Fibroblast of lung (primary cell): ENCODE data around the gene GRIA2. TPM values are rescaled to one million over a fixed set of nuclear protein-coding genes. Genes with fewer than 3 reads are reported as not detected.
"Not testable (repeated sequence)": the region's sequence is repeated elsewhere in the genome, so short reads cannot be mapped to it uniquely, and the experiment has no call there.

Experiments used
- DNase-seq, 2 donors: peaks; one replicate each; pipeline versions ENCODE4 v3.0.0 to v3.0.0-alpha.2; 2010; ENCODE audit warnings: low read depth in 2 of 2
- H2AFZ ChIP-seq: 2 replicates; pipeline ENCODE4 v1.5.1; 2012; ENCODE audit warnings: low read length, control low read depth, inconsistent platforms
- H3K27ac ChIP-seq: 2 replicates; pipeline ENCODE4 v1.5.1; 2011; ENCODE audit warnings: low read length, control low read depth; ENCODE audit not compliant: insufficient read depth
- H3K27me3 ChIP-seq: 2 replicates; pipeline ENCODE4 v1.5.1; 2011; ENCODE audit warnings: mild to moderate bottlenecking, low read length; ENCODE audit not compliant: control insufficient read depth, insufficient read depth
- H3K36me3 ChIP-seq: 2 replicates; pipeline ENCODE4 v1.5.1; 2011; ENCODE audit warnings: low read length; ENCODE audit not compliant: control insufficient read depth, insufficient read depth
- H3K4me1 ChIP-seq: 2 replicates; pipeline ENCODE4 v1.5.1; 2011; ENCODE audit warnings: low read length; ENCODE audit not compliant: control insufficient read depth, insufficient read depth; ENCODE audit errors: extremely low read depth
- H3K4me2 ChIP-seq: 2 replicates; pipeline ENCODE4 v1.5.1; 2011; ENCODE audit warnings: low read length, control low read depth; ENCODE audit not compliant: insufficient read depth; ENCODE audit errors: extremely low read depth
- H3K4me3 ChIP-seq, 4 experiments: fragments of 200-600 bp in 1 of 4; sonication (generic) in 1 of 4; replicated peaks in 1 of 4; 2 replicates each; pipeline ENCODE4 v1.5.1; 2011 to 2016; ENCODE audit warnings: low read length in 4 of 4, low read depth in 3 of 4, mild to moderate bottlenecking in 3 of 4, control low read depth in 2 of 4, inconsistent platforms in 1 of 4, mixed read lengths in 1 of 4; ENCODE audit not compliant: insufficient read depth in 1 of 4; ENCODE audit errors: control extremely low read depth in 1 of 4
- H3K79me2 ChIP-seq: 2 replicates; pipeline ENCODE4 v1.5.1; 2012; ENCODE audit warnings: mild to moderate bottlenecking, low read length, inconsistent platforms; ENCODE audit not compliant: control insufficient read depth, insufficient read depth
- H3K9ac ChIP-seq: 2 replicates; pipeline ENCODE4 v1.5.1; 2011; ENCODE audit warnings: mild to moderate bottlenecking, low read length, control low read depth; ENCODE audit not compliant: insufficient read depth
- H3K9me3 ChIP-seq: 2 replicates; pipeline ENCODE4 v1.5.1; 2012; ENCODE audit warnings: low read depth, low read length; ENCODE audit not compliant: control insufficient read depth, insufficient read depth
- H4K20me1 ChIP-seq: 2 replicates; pipeline ENCODE4 v1.5.1; 2011; ENCODE audit warnings: low read length; ENCODE audit not compliant: control insufficient read depth, insufficient read depth; ENCODE audit errors: extremely low read depth
- CTCF ChIP-seq, 2 donors: IDR thresholded peaks in 1 of 2; conservative IDR thresholded peaks in 1 of 2; 1 replicate in 1 of 2; 2 replicates in 1 of 2; pipeline ENCODE4 v1.5.1; 2011 to 2012; ENCODE audit warnings: low read length in 2 of 2, control low read depth in 1 of 2, inconsistent platforms in 1 of 2, low read depth in 1 of 2, mild to moderate bottlenecking in 1 of 2
- EZH2 ChIP-seq: IDR thresholded peaks from 2 replicates; pipeline ENCODE4 v1.5.1; 2012; ENCODE audit warnings: low read length, control low read depth, mild to moderate bottlenecking; ENCODE audit errors: missing control alignments
- polyA minus RNA-seq: library from RNA; depleted of rRNA, polyadenylated mRNA; stranded (reverse); fragments of >200 nt; gene quantifications from 2 replicates; pipeline ENCODE4 v1.2.3, GENCODE V29; 2011; ENCODE audit warnings: low replicate concordance
- polyA plus RNA-seq, 2 donors: library from polyadenylated mRNA; depleted of rRNA in 1 of 2; stranded (reverse) in 1 of 2; unstranded in 1 of 2; fragments of >200 nt; gene quantifications; 2 replicates each; pipeline ENCODE4 v1.2.1, GENCODE V29; 2011 to 2012; ENCODE audit warnings: missing spikeins in 1 of 2
- total RNA-seq: library from RNA; depleted of rRNA; stranded (reverse); fragments of >200 nt; gene quantifications from 2 replicates; pipeline ENCODE4 v1.2.1, GENCODE V29; 2014

GRIA2 gene
- total RNA-seq (0.17 TPM in 1 of 2 replicates, not detected in the other), polyA plus RNA-seq (not detected in 2 replicates), polyA minus RNA-seq (not detected in 2 replicates)
- not detected in 2 replicates for polyA plus RNA-seq (2012)

- peaks cover 26% of the 10 kb centered on the region for H3K27me3 ChIP-seq
- H4K20me1 ChIP-seq: no peaks in the 10 kb centered on the region
- H3K79me2 ChIP-seq: no peaks in the 10 kb centered on the region
- H3K9me3 ChIP-seq: no peaks in the 10 kb centered on the region
- H3K27ac ChIP-seq: no peak within 1 kb of the TSS
- H3K4me1 ChIP-seq: no peaks in the 10 kb centered on the region
- TF ChIP-seq EZH2 (no peak), CTCF (conservative IDR thresholded peaks at IDR 0.05 in 1 of 2, IDR thresholded peaks at IDR 0.05 in 1 of 2; ENCODE audit: low read depth in 1 of 2, low read length in 2 of 2) (no peak)
- no peak within 1 kb of the TSS for H2AFZ ChIP-seq
- peak within 1 kb of the TSS in 3 of 4 experiments; percentile 19 to 38 (median 32) for H3K4me3 ChIP-seq
- H3K36me3 ChIP-seq: no peaks in the 10 kb centered on the region
- H3K9ac ChIP-seq: no peak within 1 kb of the TSS
- peak; percentile 52 to 67 for DNase-seq
- peak within 1 kb of the TSS; percentile 66 for H3K4me2 ChIP-seq
Measured at GRCh38 chr4:157220371-157220881, at the start of gene GRIA2. TSS of gene GRIA2 (plus strand) at chr4:157220728. CDS start at chr4:157221043, 315 bp downstream.

- H2AFZ ChIP-seq: no peak overlapping the region
- no peaks in the 10 kb centered on the region for H4K20me1 ChIP-seq
- no peaks in the 10 kb centered on the region for H3K9me3 ChIP-seq
- no peak overlapping the region for H3K4me3 ChIP-seq
- H3K27me3 ChIP-seq: no peaks in the 10 kb centered on the region
- no peaks in the 10 kb centered on the region for H3K36me3 ChIP-seq
- no peak overlapping the region for H3K4me2 ChIP-seq
- H3K27ac ChIP-seq: no peak overlapping the region
- peak; percentile 23 to 51 for DNase-seq
- peak in 1 of 2 donors; percentile 31 for TF ChIP-seq CTCF (conservative IDR thresholded peaks at IDR 0.05 in 1 of 2, IDR thresholded peaks at IDR 0.05 in 1 of 2; ENCODE audit: low read depth in 1 of 2, low read length in 2 of 2)
- TF ChIP-seq EZH2: no peak
- H3K4me1 ChIP-seq: no peaks in the 10 kb centered on the region
- no peak overlapping the region for H3K9ac ChIP-seq
- no peaks in the 10 kb centered on the region for H3K79me2 ChIP-seq
Measured at GRCh38 chr4:157172011-157172410, 48.5 kb upstream of the GRIA2 start.

GRCh38 chr4:157180268-157180667, 40.3 kb upstream of the GRIA2 start:
- not testable (repeated sequence) for H3K9me3 ChIP-seq, H2AFZ ChIP-seq, H3K4me1 ChIP-seq, H4K20me1 ChIP-seq, H3K4me2 ChIP-seq, H3K79me2 ChIP-seq, H3K4me3 ChIP-seq, H3K9ac ChIP-seq, H3K27ac ChIP-seq, DNase-seq, H3K36me3 ChIP-seq, H3K27me3 ChIP-seq
